ENCODE measurements around the gene CCDC92.

Gene CCDC92

DNA sequence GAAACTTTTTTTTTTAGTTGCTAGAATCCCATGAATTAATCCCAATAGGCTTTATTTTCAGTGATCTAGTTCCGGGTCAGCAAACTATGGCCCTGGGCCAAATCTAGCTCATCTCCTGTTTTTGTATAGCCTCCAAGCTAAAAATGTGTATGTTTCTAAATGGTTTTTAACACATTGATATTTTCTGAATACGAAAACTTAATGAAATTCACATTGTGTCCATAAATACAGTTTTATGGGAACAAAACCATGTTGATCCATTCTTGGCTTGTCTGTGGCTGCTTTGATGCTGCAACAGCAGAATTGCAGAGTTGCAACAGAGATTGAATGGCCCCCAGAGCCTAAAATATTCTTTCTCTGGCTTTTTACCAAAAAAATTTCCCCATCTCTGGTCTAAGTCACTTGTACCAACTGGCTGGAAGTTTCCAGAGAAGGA, 47.9 kb upstream of the CCDC92 start:
- TF ChIP-seq YY1 (IDR thresholded peaks at IDR 0.05; ENCODE audit: low read depth): no peak
- TF ChIP-seq, protein P1, sequence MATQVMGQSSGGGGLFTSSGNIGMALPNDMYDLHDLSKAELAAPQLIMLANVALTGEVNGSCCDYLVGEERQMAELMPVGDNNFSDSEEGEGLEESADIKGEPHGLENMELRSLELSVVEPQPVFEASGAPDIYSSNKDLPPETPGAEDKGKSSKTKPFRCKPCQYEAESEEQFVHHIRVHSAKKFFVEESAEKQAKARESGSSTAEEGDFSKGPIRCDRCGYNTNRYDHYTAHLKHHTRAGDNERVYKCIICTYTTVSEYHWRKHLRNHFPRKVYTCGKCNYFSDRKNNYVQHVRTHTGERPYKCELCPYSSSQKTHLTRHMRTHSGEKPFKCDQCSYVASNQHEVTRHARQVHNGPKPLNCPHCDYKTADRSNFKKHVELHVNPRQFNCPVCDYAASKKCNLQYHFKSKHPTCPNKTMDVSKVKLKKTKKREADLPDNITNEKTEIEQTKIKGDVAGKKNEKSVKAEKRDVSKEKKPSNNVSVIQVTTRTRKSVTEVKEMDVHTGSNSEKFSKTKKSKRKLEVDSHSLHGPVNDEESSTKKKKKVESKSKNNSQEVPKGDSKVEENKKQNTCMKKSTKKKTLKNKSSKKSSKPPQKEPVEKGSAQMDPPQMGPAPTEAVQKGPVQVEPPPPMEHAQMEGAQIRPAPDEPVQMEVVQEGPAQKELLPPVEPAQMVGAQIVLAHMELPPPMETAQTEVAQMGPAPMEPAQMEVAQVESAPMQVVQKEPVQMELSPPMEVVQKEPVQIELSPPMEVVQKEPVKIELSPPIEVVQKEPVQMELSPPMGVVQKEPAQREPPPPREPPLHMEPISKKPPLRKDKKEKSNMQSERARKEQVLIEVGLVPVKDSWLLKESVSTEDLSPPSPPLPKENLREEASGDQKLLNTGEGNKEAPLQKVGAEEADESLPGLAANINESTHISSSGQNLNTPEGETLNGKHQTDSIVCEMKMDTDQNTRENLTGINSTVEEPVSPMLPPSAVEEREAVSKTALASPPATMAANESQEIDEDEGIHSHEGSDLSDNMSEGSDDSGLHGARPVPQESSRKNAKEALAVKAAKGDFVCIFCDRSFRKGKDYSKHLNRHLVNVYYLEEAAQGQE (IDR thresholded peaks at IDR 0.05; ENCODE audit: low read depth): no peak
- no peak for TF ChIP-seq RAD21 (IDR thresholded peaks at IDR 0.05; ENCODE audit: low read depth)
- no peak for TF ChIP-seq ZBTB7A (IDR thresholded peaks at IDR 0.05; ENCODE audit: low read depth)
- TF ChIP-seq EP300 (IDR thresholded peaks at IDR 0.05; ENCODE audit: borderline replicate concordance): no peak
- no peak for TF ChIP-seq FOXM1 (IDR thresholded peaks at IDR 0.05; ENCODE audit: borderline replicate concordance, low read depth)
- TF ChIP-seq CEBPB (IDR thresholded peaks at IDR 0.05): no peak
- TF ChIP-seq TEAD4 (IDR thresholded peaks at IDR 0.05): no peak

DNA sequence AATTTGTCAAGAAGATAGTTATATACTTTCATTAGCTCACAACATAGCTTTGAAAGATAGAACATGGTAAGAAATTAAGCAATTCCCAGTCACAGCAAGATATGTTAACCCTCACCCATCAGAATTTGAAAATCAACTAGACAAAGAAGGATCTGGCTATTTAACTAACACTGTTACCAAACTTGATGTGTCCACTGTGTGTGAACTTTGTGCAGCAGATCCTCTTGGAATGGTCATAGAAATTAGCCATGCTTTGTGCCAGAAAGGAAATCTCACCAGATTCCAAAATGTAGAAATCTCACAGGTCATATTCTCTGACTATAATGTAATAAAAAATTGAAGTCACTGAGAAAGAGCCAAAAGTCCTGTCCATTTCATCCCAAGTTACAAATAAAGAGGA, 46.5 kb upstream of the CCDC92 start:
- TF ChIP-seq TAF1 (IDR thresholded peaks at IDR 0.05; ENCODE audit: low read depth) (no peak), ZBTB7A (IDR thresholded peaks at IDR 0.05; ENCODE audit: low read depth) (no peak), TCF12 (IDR thresholded peaks at IDR 0.05; ENCODE audit: low read depth) (no peak), CEBPB (IDR thresholded peaks at IDR 0.05) (no peak), CREB1 (IDR thresholded peaks at IDR 0.05; ENCODE audit: low read depth) (no peak), RAD21 (IDR thresholded peaks at IDR 0.05; ENCODE audit: low read depth) (no peak), EP300 (IDR thresholded peaks at IDR 0.05; ENCODE audit: borderline replicate concordance) (no peak), TEAD4 (IDR thresholded peaks at IDR 0.05) (no peak), YY1 (IDR thresholded peaks at IDR 0.05; ENCODE audit: low read depth) (no peak), EGR1 (IDR thresholded peaks at IDR 0.05) (no peak), FOXM1 (IDR thresholded peaks at IDR 0.05; ENCODE audit: borderline replicate concordance, low read depth) (no peak), NFIC (IDR thresholded peaks at IDR 0.05) (no peak)
- TF ChIP-seq, protein P2, sequence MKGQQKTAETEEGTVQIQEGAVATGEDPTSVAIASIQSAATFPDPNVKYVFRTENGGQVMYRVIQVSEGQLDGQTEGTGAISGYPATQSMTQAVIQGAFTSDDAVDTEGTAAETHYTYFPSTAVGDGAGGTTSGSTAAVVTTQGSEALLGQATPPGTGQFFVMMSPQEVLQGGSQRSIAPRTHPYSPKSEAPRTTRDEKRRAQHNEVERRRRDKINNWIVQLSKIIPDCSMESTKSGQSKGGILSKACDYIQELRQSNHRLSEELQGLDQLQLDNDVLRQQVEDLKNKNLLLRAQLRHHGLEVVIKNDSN (IDR thresholded peaks at IDR 0.05): no peak
- TF ChIP-seq, protein P1 (IDR thresholded peaks at IDR 0.05; ENCODE audit: low read depth): no peak
- TF ChIP-seq, protein P3, sequence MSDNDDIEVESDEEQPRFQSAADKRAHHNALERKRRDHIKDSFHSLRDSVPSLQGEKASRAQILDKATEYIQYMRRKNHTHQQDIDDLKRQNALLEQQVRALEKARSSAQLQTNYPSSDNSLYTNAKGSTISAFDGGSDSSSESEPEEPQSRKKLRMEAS (IDR thresholded peaks at IDR 0.05): no peak

DNA sequence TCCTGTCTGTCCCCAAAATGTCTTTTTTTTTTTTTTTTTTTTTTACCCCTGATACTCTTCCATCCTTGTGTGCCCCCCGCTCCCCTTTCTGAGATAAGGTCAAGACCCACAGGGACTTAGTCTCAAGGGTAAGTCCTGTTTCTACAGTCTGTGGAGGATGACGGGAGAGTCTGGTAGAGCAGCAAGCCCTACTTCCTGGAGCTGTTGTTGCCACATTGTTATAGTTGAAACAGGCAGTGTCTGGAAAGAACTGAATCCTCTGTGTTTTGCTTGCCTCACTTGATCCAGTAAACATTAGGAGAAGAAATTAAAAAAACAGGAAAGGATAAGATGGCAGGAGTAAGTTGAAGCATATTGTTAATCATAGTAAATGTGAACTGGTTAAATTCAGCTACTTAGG, 45.9 kb upstream of the CCDC92 start:
- no peak for TF ChIP-seq NFIC (IDR thresholded peaks at IDR 0.05)
- TF ChIP-seq, protein P1 (IDR thresholded peaks at IDR 0.05; ENCODE audit: low read depth): no peak
- TF ChIP-seq, protein P2 (IDR thresholded peaks at IDR 0.05): no peak
- TF ChIP-seq CEBPB (IDR thresholded peaks at IDR 0.05): no peak
- TF ChIP-seq EP300 (IDR thresholded peaks at IDR 0.05; ENCODE audit: borderline replicate concordance): no peak
- no peak for TF ChIP-seq ZBTB7A (IDR thresholded peaks at IDR 0.05; ENCODE audit: low read depth)

DNA sequence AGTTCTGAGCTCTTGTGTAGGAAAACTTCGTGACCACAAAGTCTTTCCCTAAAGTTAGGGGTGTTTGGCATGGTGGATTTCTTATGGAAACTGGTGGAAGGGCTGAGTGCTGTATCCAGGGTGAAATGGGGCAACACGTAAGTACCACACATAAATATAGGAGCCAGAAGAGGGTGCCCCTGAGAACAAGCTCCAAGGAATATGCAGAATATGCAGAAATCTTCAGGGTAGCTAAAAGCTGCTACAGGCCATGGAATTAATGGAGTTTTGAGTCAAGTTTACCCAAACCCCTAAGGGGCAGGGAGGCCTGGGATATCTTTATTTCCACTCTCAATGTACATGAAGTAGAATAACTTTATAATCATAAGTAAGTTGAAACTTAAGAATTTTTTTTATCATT, 44.4 kb upstream of the CCDC92 start:
- TF ChIP-seq RAD21 (IDR thresholded peaks at IDR 0.05; ENCODE audit: low read depth) (no peak), CREB1 (IDR thresholded peaks at IDR 0.05; ENCODE audit: low read depth) (no peak), CEBPB (IDR thresholded peaks at IDR 0.05) (no peak), TEAD4 (IDR thresholded peaks at IDR 0.05) (no peak)
- TF ChIP-seq, protein P3 (IDR thresholded peaks at IDR 0.05): no peak
- TF ChIP-seq, protein P2 (IDR thresholded peaks at IDR 0.05): no peak
- TF ChIP-seq, protein P1 (IDR thresholded peaks at IDR 0.05; ENCODE audit: low read depth): no peak
